Amniotic epithelial cell (primary cell): ENCODE measurements around the gene RSAD2.
"Not testable (repeated sequence)": the region's sequence is repeated elsewhere in the genome, so short reads cannot be mapped to it uniquely, and the experiment has no call there.

Experiments used
- DNase-seq: peaks from one replicate; pipeline ENCODE4 v3.0.0-alpha.2; 2010; ENCODE audit warnings: low read depth

RSAD2 gene

GRCh38 chr2:6877402-6878304, at the start of gene RSAD2:
TSS of gene RSAD2 (plus strand) at chr2:6877777. CDS start at chr2:6877801, 24 bp downstream.
- DNase-seq, result peak; percentile 46

- peak; percentile 49 for DNase-seq
Observed at GRCh38 chr2:6828299-6828584, 49.3 kb upstream of the RSAD2 start.

GRCh38 chr2:6831229-6831628, 46.3 kb upstream of the RSAD2 start:
- DNase-seq, result no peak

- DNase-seq, result no peak
Observed at GRCh38 chr2:6832596-6833299, 44.8 kb upstream of the RSAD2 start.

GRCh38 chr2:6833300-6833604, 44.3 kb upstream of the RSAD2 start:
- DNase-seq, result no peak

- DNase-seq, result no peak
Observed at GRCh38 chr2:6834163-6834562, 43.4 kb upstream of the RSAD2 start.

- DNase-seq, result peak; percentile 43
Observed at GRCh38 chr2:6835467-6835866, 42.1 kb upstream of the RSAD2 start.

GRCh38 chr2:6838673-6839319, 38.8 kb upstream of the RSAD2 start:
- DNase-seq, result no peak

GRCh38 chr2:6841537-6842287, 35.9 kb upstream of the RSAD2 start:
- DNase-seq, result no peak

GRCh38 chr2:6845312-6845711, 32.3 kb upstream of the RSAD2 start:
- peak; percentile 53 for DNase-seq

GRCh38 chr2:6845903-6846302, 31.7 kb upstream of the RSAD2 start:
- no peak for DNase-seq

- DNase-seq, result peak; percentile 16
Observed at GRCh38 chr2:6846540-6846939, 31.0 kb upstream of the RSAD2 start.

GRCh38 chr2:6846967-6847681, 30.5 kb upstream of the RSAD2 start:
- DNase-seq, result no peak

- no peak for DNase-seq
Observed at GRCh38 chr2:6852195-6852594, 25.4 kb upstream of the RSAD2 start.

- DNase-seq, result no peak
Observed at GRCh38 chr2:6854416-6854815, 23.2 kb upstream of the RSAD2 start.

- DNase-seq, result peak; percentile 56
Observed at GRCh38 chr2:6855860-6856547, 21.6 kb upstream of the RSAD2 start.

GRCh38 chr2:6856548-6856920, 21.0 kb upstream of the RSAD2 start:
- no peak for DNase-seq

- DNase-seq, result not testable (repeated sequence)
Observed at GRCh38 chr2:6858466-6859027, 19.0 kb upstream of the RSAD2 start.

GRCh38 chr2:6860296-6860695, 17.3 kb upstream of the RSAD2 start:
- DNase-seq, result no peak

- DNase-seq, result no peak
Observed at GRCh38 chr2:6863792-6864191, 13.8 kb upstream of the RSAD2 start.

GRCh38 chr2:6864231-6864754, 13.3 kb upstream of the RSAD2 start:
- no peak for DNase-seq
